ENCODE results near the gene CHST10.

CHST10 gene

GRCh38 chr2:100404411-100404810 is 13.1 kb downstream of the CHST10 start:
- H3K27me3 ChIP-seq (ENCODE audit: insufficient read depth, low read length, poor library complexity) = no peaks in the 10 kb centered on the region
- no peak for DNase-seq

GRCh38 chr2:100403722-100404121 is 13.7 kb downstream of the CHST10 start:
- H3K4ac ChIP-seq (ENCODE audit: low read depth, low read length) = no peak overlapping the region
- H4K5ac ChIP-seq (ENCODE audit: low read length) = no peak overlapping the region
- no peaks in the 10 kb centered on the region for H3K79me2 ChIP-seq (ENCODE audit: control insufficient read depth, insufficient read depth, low read length)
- no peak overlapping the region for H2AK5ac ChIP-seq (ENCODE audit: low read length)
- H3K79me1 ChIP-seq (ENCODE audit: low read length) = no peaks in the 10 kb centered on the region
- no peak overlapping the region for H3K4me2 ChIP-seq (ENCODE audit: low read length)
- DNase-seq = no peak
- H3K18ac ChIP-seq (ENCODE audit: low read length) = no peak overlapping the region
- H3K23ac ChIP-seq (ENCODE audit: low read length) = no peak overlapping the region
- no peak overlapping the region for H2BK120ac ChIP-seq (ENCODE audit: low read depth, low read length)
- no peak overlapping the region for H3K4me3 ChIP-seq (ENCODE audit: low read length)
- no peaks in the 10 kb centered on the region for H3K27me3 ChIP-seq (ENCODE audit: insufficient read depth, low read length, poor library complexity)
- H3K9ac ChIP-seq (ENCODE audit: low read length) = no peak overlapping the region
- no peak overlapping the region for H3K56ac ChIP-seq (ENCODE audit: low read length)
- no peak overlapping the region for H4K8ac ChIP-seq (ENCODE audit: low read depth, low read length)
- no peak overlapping the region for H2BK5ac ChIP-seq (ENCODE audit: low read length)
- no CpG with 5 or more reads among the region's 10 CpGs for WGBS (ENCODE audit: extremely low coverage, insufficient coverage, low lambda C conversion rate)
- peaks cover 3% of the 10 kb centered on the region for H3K36me3 ChIP-seq (ENCODE audit: control insufficient read depth, insufficient read depth, low read length)
- no peak overlapping the region for H3K27ac ChIP-seq (ENCODE audit: low read depth, low read length)
- no peaks in the 10 kb centered on the region for H3K4me1 ChIP-seq (ENCODE audit: control insufficient read depth, low read depth, low read length)
- no peak overlapping the region for H2BK15ac ChIP-seq (replicated peaks; ENCODE audit: low read depth)

More at GRCh38 chr2:100404411-100404810, 13.1 kb downstream of the CHST10 start:
- peaks cover under 1% of the 10 kb centered on the region for H3K79me1 ChIP-seq (ENCODE audit: low read length)
- no peaks in the 10 kb centered on the region for H3K4me1 ChIP-seq (ENCODE audit: control insufficient read depth, low read depth, low read length)
- H3K27ac ChIP-seq (ENCODE audit: low read depth, low read length) = no peak overlapping the region
- no peak overlapping the region for H3K4ac ChIP-seq (ENCODE audit: low read depth, low read length)
- no peak overlapping the region for H2BK120ac ChIP-seq (ENCODE audit: low read depth, low read length)
- no peak overlapping the region for H3K9ac ChIP-seq (ENCODE audit: low read length)
- no peak overlapping the region for H4K8ac ChIP-seq (ENCODE audit: low read depth, low read length)
- H3K36me3 ChIP-seq (ENCODE audit: control insufficient read depth, insufficient read depth, low read length) = peaks cover 3% of the 10 kb centered on the region
- no peak overlapping the region for H4K5ac ChIP-seq (ENCODE audit: low read length)
- no peak overlapping the region for H3K4me2 ChIP-seq (ENCODE audit: low read length)
- H2BK15ac ChIP-seq (replicated peaks; ENCODE audit: low read depth) = no peak overlapping the region
- H3K56ac ChIP-seq (ENCODE audit: low read length) = no peak overlapping the region
- no peak overlapping the region for H3K4me3 ChIP-seq (ENCODE audit: low read length)
- no peak overlapping the region for H2AK5ac ChIP-seq (ENCODE audit: low read length)
- no peaks in the 10 kb centered on the region for H3K79me2 ChIP-seq (ENCODE audit: control insufficient read depth, insufficient read depth, low read length)
- no peak overlapping the region for H3K18ac ChIP-seq (ENCODE audit: low read length)
- 100% methylated on average over 2 of the region's 7 CpGs for WGBS (ENCODE audit: extremely low coverage, insufficient coverage, low lambda C conversion rate)
- no peak overlapping the region for H2BK5ac ChIP-seq (ENCODE audit: low read length)
- no peak overlapping the region for H3K23ac ChIP-seq (ENCODE audit: low read length)

GRCh38 chr2:100401268-100401667 is 16.2 kb downstream of the CHST10 start:
- Histone ChIP-seq H2BK5ac (ENCODE audit: low read length) (no peak overlapping the region), H3K4me2 (ENCODE audit: low read length) (no peak overlapping the region), H4K5ac (ENCODE audit: low read length) (no peak overlapping the region), H3K36me3 (ENCODE audit: control insufficient read depth, insufficient read depth, low read length) (peaks cover 3% of the 10 kb centered on the region), H3K23ac (ENCODE audit: low read length) (no peak overlapping the region), H2BK120ac (ENCODE audit: low read depth, low read length) (no peak overlapping the region), H3K9ac (ENCODE audit: low read length) (no peak overlapping the region), H3K4me3 (ENCODE audit: low read length) (no peak overlapping the region), H2AK5ac (ENCODE audit: low read length) (no peak overlapping the region), H3K56ac (ENCODE audit: low read length) (no peak overlapping the region), H3K4ac (ENCODE audit: low read depth, low read length) (no peak overlapping the region), H3K4me1 (ENCODE audit: control insufficient read depth, low read depth, low read length) (no peaks in the 10 kb centered on the region), H3K27ac (ENCODE audit: low read depth, low read length) (no peak overlapping the region), H3K79me2 (ENCODE audit: control insufficient read depth, insufficient read depth, low read length) (no peaks in the 10 kb centered on the region), H3K79me1 (ENCODE audit: low read length) (no peaks in the 10 kb centered on the region), H4K8ac (ENCODE audit: low read depth, low read length) (no peak overlapping the region), H3K18ac (ENCODE audit: low read length) (no peak overlapping the region), H3K27me3 (ENCODE audit: insufficient read depth, low read length, poor library complexity) (no peaks in the 10 kb centered on the region), H2BK15ac (replicated peaks; ENCODE audit: low read depth) (no peak overlapping the region)
- no CpG with 5 or more reads among the region's 7 CpGs for WGBS (ENCODE audit: extremely low coverage, insufficient coverage, low lambda C conversion rate)
- DNase-seq = no peak

GRCh38 chr2:100399714-100400113 is 17.8 kb downstream of the CHST10 start:
- H3K18ac ChIP-seq (ENCODE audit: low read length) = no peak overlapping the region
- no peak overlapping the region for H3K27ac ChIP-seq (ENCODE audit: low read depth, low read length)
- no CpG with 5 or more reads among the region's 9 CpGs for WGBS (ENCODE audit: extremely low coverage, insufficient coverage, low lambda C conversion rate)
- no peak overlapping the region for H3K56ac ChIP-seq (ENCODE audit: low read length)
- H3K36me3 ChIP-seq (ENCODE audit: control insufficient read depth, insufficient read depth, low read length) = peaks cover 3% of the 10 kb centered on the region
- H3K79me2 ChIP-seq (ENCODE audit: control insufficient read depth, insufficient read depth, low read length) = no peaks in the 10 kb centered on the region
- no peaks in the 10 kb centered on the region for H3K27me3 ChIP-seq (ENCODE audit: insufficient read depth, low read length, poor library complexity)
- DNase-seq = no peak
- no peak overlapping the region for H2BK15ac ChIP-seq (replicated peaks; ENCODE audit: low read depth)
- no peak overlapping the region for H3K4me3 ChIP-seq (ENCODE audit: low read length)
- no peak overlapping the region for H2BK120ac ChIP-seq (ENCODE audit: low read depth, low read length)
- no peak overlapping the region for H3K23ac ChIP-seq (ENCODE audit: low read length)
- H4K5ac ChIP-seq (ENCODE audit: low read length) = no peak overlapping the region
- no peak overlapping the region for H2BK5ac ChIP-seq (ENCODE audit: low read length)
- H3K4ac ChIP-seq (ENCODE audit: low read depth, low read length) = no peak overlapping the region
- no peaks in the 10 kb centered on the region for H3K79me1 ChIP-seq (ENCODE audit: low read length)
- H4K8ac ChIP-seq (ENCODE audit: low read depth, low read length) = no peak overlapping the region
- H2AK5ac ChIP-seq (ENCODE audit: low read length) = no peak overlapping the region
- no peaks in the 10 kb centered on the region for H3K4me1 ChIP-seq (ENCODE audit: control insufficient read depth, low read depth, low read length)
- H3K4me2 ChIP-seq (ENCODE audit: low read length) = no peak overlapping the region
- H3K9ac ChIP-seq (ENCODE audit: low read length) = no peak overlapping the region

GRCh38 chr2:100397976-100398375 is 19.5 kb downstream of the CHST10 start:
- Histone ChIP-seq H3K4ac (ENCODE audit: low read depth, low read length) (no peak overlapping the region), H3K27ac (ENCODE audit: low read depth, low read length) (no peak overlapping the region), H4K8ac (ENCODE audit: low read depth, low read length) (no peak overlapping the region), H3K9ac (ENCODE audit: low read length) (no peak overlapping the region), H3K4me3 (ENCODE audit: low read length) (no peak overlapping the region), H2BK120ac (ENCODE audit: low read depth, low read length) (no peak overlapping the region), H2BK15ac (replicated peaks; ENCODE audit: low read depth) (no peak overlapping the region), H3K79me2 (ENCODE audit: control insufficient read depth, insufficient read depth, low read length) (no peaks in the 10 kb centered on the region), H3K79me1 (ENCODE audit: low read length) (no peaks in the 10 kb centered on the region), H3K56ac (ENCODE audit: low read length) (no peak overlapping the region), H3K23ac (ENCODE audit: low read length) (no peak overlapping the region), H2AK5ac (ENCODE audit: low read length) (no peak overlapping the region), H4K5ac (ENCODE audit: low read length) (no peak overlapping the region), H3K4me2 (ENCODE audit: low read length) (no peak overlapping the region), H2BK5ac (ENCODE audit: low read length) (no peak overlapping the region), H3K36me3 (ENCODE audit: control insufficient read depth, insufficient read depth, low read length) (peaks cover 5% of the 10 kb centered on the region), H3K27me3 (ENCODE audit: insufficient read depth, low read length, poor library complexity) (no peaks in the 10 kb centered on the region), H3K4me1 (ENCODE audit: control insufficient read depth, low read depth, low read length) (no peaks in the 10 kb centered on the region), H3K18ac (ENCODE audit: low read length) (no peak overlapping the region)
- no peak for DNase-seq
- no CpG with 5 or more reads among the region's 9 CpGs for WGBS (ENCODE audit: extremely low coverage, insufficient coverage, low lambda C conversion rate)

GRCh38 chr2:100397118-100397860 is 20.2 kb downstream of the CHST10 start:
- Histone ChIP-seq H3K4me2 (ENCODE audit: low read length) (no peak overlapping the region), H2BK120ac (ENCODE audit: low read depth, low read length) (no peak overlapping the region), H2BK5ac (ENCODE audit: low read length) (no peak overlapping the region), H2AK5ac (ENCODE audit: low read length) (no peak overlapping the region), H3K9ac (ENCODE audit: low read length) (no peak overlapping the region), H3K56ac (ENCODE audit: low read length) (no peak overlapping the region), H3K4ac (ENCODE audit: low read depth, low read length) (no peak overlapping the region), H4K5ac (ENCODE audit: low read length) (no peak overlapping the region), H2BK15ac (replicated peaks; ENCODE audit: low read depth) (no peak overlapping the region), H3K79me1 (ENCODE audit: low read length) (no peaks in the 10 kb centered on the region), H3K27me3 (ENCODE audit: insufficient read depth, low read length, poor library complexity) (no peaks in the 10 kb centered on the region), H3K36me3 (ENCODE audit: control insufficient read depth, insufficient read depth, low read length) (peaks cover 3% of the 10 kb centered on the region), H3K4me3 (ENCODE audit: low read length) (no peak overlapping the region), H3K4me1 (ENCODE audit: control insufficient read depth, low read depth, low read length) (no peaks in the 10 kb centered on the region), H3K27ac (ENCODE audit: low read depth, low read length) (no peak overlapping the region), H3K23ac (ENCODE audit: low read length) (no peak overlapping the region), H3K79me2 (ENCODE audit: control insufficient read depth, insufficient read depth, low read length) (no peaks in the 10 kb centered on the region), H4K8ac (ENCODE audit: low read depth, low read length) (no peak overlapping the region), H3K18ac (ENCODE audit: low read length) (no peak overlapping the region)
- DNase-seq = no peak
- no CpG with 5 or more reads among the region's 12 CpGs for WGBS (ENCODE audit: extremely low coverage, insufficient coverage, low lambda C conversion rate)
